Measurements from ENCODE around the gene ABCF2.

ABCF2 gene

DNA sequence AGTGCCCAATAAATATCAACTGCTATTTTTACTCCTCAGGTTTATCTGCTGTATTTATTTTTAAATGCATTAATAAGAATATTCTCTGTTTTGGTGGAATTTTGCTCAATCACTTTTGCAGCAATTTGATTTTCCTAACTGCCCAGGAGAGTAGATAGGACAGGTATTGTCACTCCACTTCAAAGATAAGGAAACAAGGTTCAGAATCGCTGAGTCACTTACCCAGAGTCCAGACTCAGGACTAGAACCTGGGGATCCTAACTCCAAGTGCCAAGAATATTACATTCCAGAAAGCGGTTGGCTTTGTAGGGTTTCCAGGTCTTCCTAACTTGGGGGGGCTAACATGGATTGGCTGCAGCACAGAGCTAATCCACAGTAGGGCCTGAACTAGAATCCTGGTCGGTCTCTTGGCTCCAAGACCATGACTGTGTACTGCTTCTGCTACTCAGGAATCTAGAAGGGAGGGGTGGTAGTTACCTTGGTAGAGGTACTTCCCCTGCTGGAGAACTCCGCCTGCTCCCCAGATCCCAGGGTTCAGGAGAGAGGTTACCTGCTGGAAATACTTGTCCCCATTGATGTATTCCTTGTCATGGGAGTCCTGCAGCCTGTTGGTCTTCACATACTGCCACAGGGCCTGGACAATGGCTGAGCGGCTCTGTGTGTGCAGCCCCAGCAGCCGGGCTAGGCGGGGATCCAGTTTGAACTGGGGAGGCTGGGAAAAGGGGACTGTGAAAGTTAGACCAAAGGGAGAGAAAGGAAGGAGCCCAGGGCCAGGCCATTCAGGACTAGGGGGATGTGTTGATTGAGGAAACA is 14.1 kb upstream of the ABCF2 start:
- DNase-seq = no peak

GRCh38 chr7:151240536-151240935 is 13.5 kb upstream of the ABCF2 start:
- DNase-seq = no peak

GRCh38 chr7:151239837-151240459 is 12.9 kb upstream of the ABCF2 start:
- no peak for DNase-seq

- no peak for DNase-seq
These were observed 12.2 kb upstream of the ABCF2 start for GRCh38 chr7:151238924-151239836.

DNA sequence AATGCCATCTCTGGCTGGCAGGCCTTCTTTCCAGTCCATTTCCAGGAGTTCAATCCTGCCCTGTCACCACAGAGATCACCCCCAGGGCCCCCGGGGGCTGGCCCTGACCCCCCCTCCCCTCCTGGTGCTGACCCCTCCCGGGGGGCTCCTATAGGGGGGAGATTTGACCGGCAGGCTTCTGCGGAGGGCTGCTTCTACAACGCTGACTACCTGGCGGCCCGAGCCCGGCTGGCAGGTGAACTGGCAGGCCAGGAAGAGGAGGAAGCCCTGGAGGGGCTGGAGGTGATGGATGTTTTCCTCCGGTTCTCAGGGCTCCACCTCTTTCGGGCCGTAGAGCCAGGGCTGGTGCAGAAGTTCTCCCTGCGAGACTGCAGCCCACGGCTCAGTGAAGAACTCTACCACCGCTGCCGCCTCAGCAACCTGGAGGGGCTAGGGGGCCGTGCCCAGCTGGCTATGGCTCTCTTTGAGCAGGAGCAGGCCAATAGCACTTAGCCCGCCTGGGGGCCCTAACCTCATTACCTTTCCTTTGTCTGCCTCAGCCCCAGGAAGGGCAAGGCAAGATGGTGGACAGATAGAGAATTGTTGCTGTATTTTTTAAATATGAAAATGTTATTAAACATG is 11.3 kb upstream of the ABCF2 start:
- no peak for DNase-seq

GRCh38 chr7:151237244-151238189 is 10.5 kb upstream of the ABCF2 start:
- no peak for DNase-seq

DNA sequence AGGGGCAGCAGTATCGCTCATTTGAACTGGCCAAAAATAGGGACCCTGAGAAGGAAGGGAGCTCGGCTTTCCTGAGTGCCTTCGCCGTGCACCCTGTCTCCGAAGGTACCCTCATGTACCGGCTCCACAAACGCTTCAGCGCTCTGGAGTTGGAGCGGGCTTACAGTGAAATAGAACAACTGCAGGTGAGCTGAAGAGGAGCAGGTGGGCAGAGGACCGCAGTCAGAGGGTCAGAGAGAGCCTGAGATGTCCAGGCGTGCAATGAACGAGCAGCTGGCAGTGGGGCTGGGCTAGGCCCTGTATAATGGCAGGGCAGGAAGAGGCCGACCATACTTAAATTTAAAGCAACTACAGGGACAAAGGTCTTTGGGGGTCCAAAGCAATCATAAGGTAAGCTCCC is 9.4 kb upstream of the ABCF2 start:
- no peak for DNase-seq

DNA sequence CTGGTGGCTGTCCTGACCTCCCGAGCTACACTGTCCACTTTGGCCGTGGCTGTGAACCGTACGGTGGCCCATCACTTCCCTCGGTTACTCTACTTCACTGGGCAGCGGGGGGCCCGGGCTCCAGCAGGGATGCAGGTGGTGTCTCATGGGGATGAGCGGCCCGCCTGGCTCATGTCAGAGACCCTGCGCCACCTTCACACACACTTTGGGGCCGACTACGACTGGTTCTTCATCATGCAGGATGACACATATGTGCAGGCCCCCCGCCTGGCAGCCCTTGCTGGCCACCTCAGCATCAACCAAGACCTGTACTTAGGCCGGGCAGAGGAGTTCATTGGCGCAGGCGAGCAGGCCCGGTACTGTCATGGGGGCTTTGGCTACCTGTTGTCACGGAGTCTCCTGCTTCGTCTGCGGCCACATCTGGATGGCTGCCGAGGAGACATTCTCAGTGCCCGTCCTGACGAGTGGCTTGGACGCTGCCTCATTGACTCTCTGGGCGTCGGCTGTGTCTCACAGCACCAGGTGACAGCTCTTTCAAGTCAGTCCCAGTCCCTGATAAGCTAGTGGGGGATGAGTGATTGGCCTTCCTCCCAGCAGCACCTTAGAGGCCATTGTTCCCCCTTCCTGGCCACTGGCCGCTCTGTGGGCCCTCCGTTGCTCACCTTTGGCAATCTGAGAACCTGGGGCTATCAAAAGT is 8.2 kb upstream of the ABCF2 start:
- DNase-seq = no peak

- no peak for DNase-seq
These were observed 6.8 kb upstream of the ABCF2 start for GRCh38 chr7:151233804-151234203.

- no peak for DNase-seq
These were observed 6.1 kb upstream of the ABCF2 start for GRCh38 chr7:151232917-151233701.

GRCh38 chr7:151232091-151232916 is 5.3 kb upstream of the ABCF2 start, which contains the start of gene CHPF2:
Gene CHPF2, plus strand, starts transcription at chr7:151232483. Its CDS starts 1,529 bp downstream, at chr7:151234012.
- DNase-seq = peak; percentile 63

DNA sequence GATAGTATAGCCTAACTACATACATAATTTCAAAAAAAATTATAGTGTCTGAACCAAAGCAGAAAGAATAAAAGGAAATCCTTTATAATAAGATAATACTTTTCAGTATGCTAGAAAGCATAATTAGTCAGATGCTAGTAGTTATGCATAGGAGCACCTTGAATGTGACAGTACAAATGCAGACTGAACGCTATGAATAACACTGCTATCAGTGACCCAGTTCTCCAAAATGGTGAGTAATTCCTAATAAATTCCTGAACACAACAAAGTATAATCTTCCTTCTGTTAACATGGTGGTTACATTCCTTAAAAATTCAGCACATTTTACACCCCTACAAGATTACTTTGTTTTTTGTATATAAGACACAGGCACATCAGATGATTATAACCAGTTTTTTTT is 4.1 kb upstream of the ABCF2 start:
- DNase-seq = no peak

DNA sequence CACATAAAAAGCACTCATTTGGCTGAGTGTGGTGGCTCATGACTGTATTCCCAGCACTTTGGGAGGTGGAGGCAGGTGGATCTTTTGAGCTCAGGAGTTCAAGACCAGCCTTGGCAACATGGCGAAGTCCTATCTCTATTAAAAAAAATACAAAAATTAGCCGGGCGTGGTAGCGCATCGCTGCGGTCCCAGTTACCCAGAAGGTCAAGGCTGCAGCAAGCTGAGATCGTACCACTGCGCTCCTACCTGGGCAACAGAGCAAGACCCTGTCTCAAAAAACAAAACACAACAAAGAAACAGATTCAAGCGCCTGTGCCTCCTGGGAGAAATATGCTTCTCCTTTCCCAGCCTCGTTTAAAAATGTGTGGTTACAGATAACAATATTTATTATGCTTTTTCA is 2.2 kb upstream of the ABCF2 start:
- DNase-seq = no peak

DNA sequence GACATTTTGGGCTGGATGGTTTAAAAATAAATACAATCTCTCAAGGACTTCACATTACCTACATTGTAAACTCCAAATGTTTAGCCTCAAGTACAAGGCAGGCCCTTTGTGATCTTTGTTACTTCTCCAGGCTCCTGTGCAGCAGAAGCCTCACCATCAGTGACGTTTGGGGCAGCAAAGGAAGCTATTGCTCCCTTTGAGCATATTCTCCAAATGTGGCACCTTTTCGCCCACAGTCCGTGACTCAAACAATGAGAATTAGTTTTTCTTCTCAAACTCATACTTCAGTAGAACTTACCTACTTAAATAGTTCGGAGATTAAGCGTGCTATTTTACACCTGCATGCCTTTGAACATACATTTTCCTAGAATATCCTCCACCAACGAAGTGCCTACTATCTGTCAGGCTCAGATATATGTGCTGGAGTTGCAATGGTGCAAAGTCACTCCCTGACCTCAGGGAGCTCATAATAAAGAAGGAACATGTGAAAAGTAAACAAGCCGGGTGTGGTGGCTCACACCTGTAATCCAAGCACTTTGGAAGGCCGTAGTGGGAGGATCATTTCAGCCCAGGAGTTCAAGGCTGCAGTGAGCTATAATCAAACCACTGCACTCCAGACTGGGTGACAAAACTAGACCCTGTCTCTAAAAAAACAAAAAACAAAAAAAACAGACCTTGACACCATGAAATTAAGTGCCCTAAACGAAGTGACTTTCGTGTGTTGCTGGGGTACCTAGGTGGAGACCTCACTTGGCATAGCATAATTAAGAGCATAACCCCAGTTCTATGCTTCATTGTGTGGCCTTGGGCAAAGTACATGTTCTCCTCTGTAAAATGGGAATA is 1.2 kb upstream of the ABCF2 start:
- no peak for DNase-seq

DNA sequence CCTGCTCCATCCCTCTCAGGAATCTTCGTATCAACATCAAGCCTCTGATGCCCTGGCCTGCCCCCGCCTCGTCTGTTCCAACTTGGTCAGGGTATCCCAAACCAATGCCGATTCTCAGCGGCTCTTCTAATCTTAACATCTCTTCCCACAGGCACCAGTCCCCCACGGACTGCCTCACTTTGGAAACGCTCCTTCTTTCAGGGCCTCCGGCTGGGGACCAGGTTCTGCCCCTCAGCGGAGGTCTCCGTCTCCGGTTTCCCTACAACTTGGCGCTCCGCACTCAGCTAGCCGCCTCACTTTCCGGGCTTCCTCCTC is 488 bp downstream of the ABCF2 start:
- no peak for DNase-seq

- no peak for DNase-seq
These were observed 976 bp downstream of the ABCF2 start for GRCh38 chr7:151225948-151226510.

GRCh38 chr7:151223728-151224127 is 3.3 kb downstream of the ABCF2 start:
- no peak for DNase-seq

GRCh38 chr7:151218170-151218569 is 8.8 kb downstream of the ABCF2 start:
- DNase-seq = no peak
